B cell (primary cell): Measurements from ENCODE around the gene RANBP3. TPM values are rescaled to one million over a fixed set of nuclear protein-coding genes. Genes with fewer than 3 reads are reported as not detected.

Experiments used
- ATAC-seq: fragments of 200-7000 bp; cut with Tn5 transposase; one replicate; pipeline ENCODE4 v1.10.0; 2021; ENCODE audit warnings: low read depth, mild to moderate bottlenecking, moderate number of reproducible peaks, moderate library complexity
- CTCF ChIA-PET: fragments of 350-600 bp; sonication (Branson Sonifier 250); formaldehyde crosslinking; loops from one replicate; lab custom pipeline; 2021; ENCODE audit warnings: antibody characterized with exemption, inconsistent platforms; lab: Charles Lee
- POLR2A ChIA-PET: fragments of 350-600 bp; sonication (Branson Sonifier 250); formaldehyde crosslinking; loops from one replicate; lab custom pipeline; 2021; ENCODE audit warnings: antibody characterized with exemption; lab: Charles Lee
- DNase-seq: peaks from one replicate; pipeline ENCODE4 v3.0.0; 2013
- H2AFZ ChIP-seq: 2 replicates; pipeline ENCODE4 v1.6.1; 2012; ENCODE audit warnings: mild to moderate bottlenecking, low read depth, low read length; ENCODE audit not compliant: insufficient read depth, poor library complexity, severe bottlenecking
- H3K27ac ChIP-seq, 2 donors: 1 replicate in 1 of 2; 2 replicates in 1 of 2; pipeline ENCODE4 v1.5.1; 2012 to 2013; ENCODE audit warnings: low read length in 2 of 2, mild to moderate bottlenecking in 2 of 2, moderate library complexity in 1 of 2
- H3K27me3 ChIP-seq, 4 experiments: fragments of 200-600 bp in 1 of 4; sonication (generic) in 1 of 4; replicated peaks in 1 of 4; 1 replicate in 2 of 4; 2 replicates in 2 of 4; pipeline versions ENCODE4 v1.6.1 to v1.7.0; 2013 to 2016; ENCODE audit warnings: low read length in 3 of 4, mild to moderate bottlenecking in 2 of 4, mixed read lengths in 1 of 4, moderate library complexity in 1 of 4; ENCODE audit not compliant: insufficient read depth in 4 of 4, control insufficient read depth in 3 of 4; ENCODE audit errors: control extremely low read depth in 1 of 4
- H3K36me3 ChIP-seq, 2 experiments: replicated peaks in 1 of 2; 1 replicate in 1 of 2; 2 replicates in 1 of 2; pipeline versions ENCODE4 v1.6.1 to v1.7.1; 2013; ENCODE audit warnings: low read length in 1 of 2; ENCODE audit not compliant: insufficient read depth in 2 of 2, control insufficient read depth in 1 of 2; ENCODE audit errors: control extremely low read depth in 1 of 2, extremely low read depth in 1 of 2
- H3K4me1 ChIP-seq, 2 donors: fragments of 200-600 bp in 1 of 2; sonication (generic) in 1 of 2; 1 replicate in 1 of 2; 2 replicates in 1 of 2; pipeline versions ENCODE4 v1.5.1 to v1.6.1; 2013 to 2017; ENCODE audit warnings: low read length in 2 of 2; ENCODE audit not compliant: control insufficient read depth in 2 of 2, insufficient read depth in 2 of 2
- H3K4me2 ChIP-seq: replicated peaks from 2 replicates; pipeline ENCODE3; 2012; ENCODE audit warnings: mild to moderate bottlenecking, low read depth, low read length; ENCODE audit not compliant: poor library complexity, severe bottlenecking
- H3K4me3 ChIP-seq, 5 experiments: fragments of 200-600 bp in 1 of 5; sonication (generic) in 1 of 5; 1 replicate in 3 of 5; 2 replicates in 2 of 5; pipeline versions ENCODE4 v1.5.1 to v1.7.0; 2011 to 2016; ENCODE audit warnings: low read length in 4 of 5, mild to moderate bottlenecking in 4 of 5, low read depth in 2 of 5, control low read depth in 1 of 5, moderate library complexity in 1 of 5; ENCODE audit not compliant: insufficient read depth in 1 of 5; ENCODE audit errors: control extremely low read depth in 1 of 5, extremely low read depth in 1 of 5
- H3K79me2 ChIP-seq: fragments of 200-600 bp; sonication (generic); one replicate; pipeline ENCODE4 v1.6.0; 2016; ENCODE audit warnings: low read length; ENCODE audit not compliant: control insufficient read depth, insufficient read depth
- H3K9ac ChIP-seq: fragments of 200-600 bp; sonication (generic); 2 replicates; pipeline ENCODE4 v1.6.1; 2017; ENCODE audit warnings: mild to moderate bottlenecking, low read length, moderate library complexity
- H3K9me3 ChIP-seq, 3 donors: one replicate each; pipeline versions ENCODE4 v1.6.1 to v1.7.1; 2013; ENCODE audit warnings: low read length in 2 of 3; ENCODE audit not compliant: control insufficient read depth in 2 of 3, insufficient read depth in 1 of 3; ENCODE audit errors: control extremely low read depth in 1 of 3
- H4K20me1 ChIP-seq: 2 replicates; pipeline ENCODE4 v1.6.0; 2012; ENCODE audit warnings: mild to moderate bottlenecking, low read length; ENCODE audit not compliant: insufficient read depth, control insufficient read depth, poor library complexity, severe bottlenecking
- H3K27ac Mint-ChIP-seq: one replicate; pipeline ENCODE4 v1.8.0; 2021; ENCODE audit warnings: mixed read lengths
- H3K27me3 Mint-ChIP-seq: one replicate; pipeline ENCODE4 v1.8.0; 2021; ENCODE audit warnings: mixed read lengths
- H3K4me1 Mint-ChIP-seq: one replicate; pipeline ENCODE4 v1.8.0; 2021; ENCODE audit warnings: mixed read lengths
- H3K4me3 Mint-ChIP-seq: one replicate; pipeline ENCODE4 v1.8.0; 2021; ENCODE audit warnings: mixed read lengths
- H3K9me3 Mint-ChIP-seq: one replicate; pipeline ENCODE4 v1.8.0; 2022; ENCODE audit warnings: mixed read lengths; ENCODE audit not compliant: insufficient read depth
- CTCF ChIP-seq: fragments of 200-600 bp; IDR thresholded peaks from one replicate; pipeline ENCODE4 v1.8.0; 2022; ENCODE audit warnings: antibody characterized with exemption, mild to moderate bottlenecking
- EZH2 ChIP-seq: IDR thresholded peaks from 2 replicates; pipeline ENCODE4 v1.6.1; 2012; ENCODE audit warnings: borderline replicate concordance, low read depth, mild to moderate bottlenecking, moderate library complexity, low read length; ENCODE audit not compliant: insufficient read depth, poor library complexity, severe bottlenecking
- WGBS: methylation state at CpG from one replicate; pipeline ENCODE4 v1.1.5; 2013; ENCODE audit warnings: missing lambda C conversion rate; ENCODE audit not compliant: insufficient coverage; 5-methylcytosine and 5-hydroxymethylcytosine counted together
- intact Hi-C: fragments of 100-400 bp; cut with micrococcal nuclease; formaldehyde crosslinking; loops from one replicate; pipeline ENCODE4 v1.10.0; 2022
- polyA plus RNA-seq: library from polyadenylated mRNA; depleted of rRNA; stranded (reverse); fragments of >200 nt; gene quantifications from 2 replicates; pipeline ENCODE4 v1.2.3, GENCODE V29; 2012
- total RNA-seq, 2 donors: library from RNA; stranded (reverse); fragments of 120-200 nt in 1 of 2; gene quantifications; 1 replicate in 1 of 2; 2 replicates in 1 of 2; pipeline versions ENCODE4 v1.2.3 to v1.2.4, GENCODE V29; 2013 to 2022

RANBP3 gene
- total and polyA plus RNA-seq, 2 donors (not counting 1 experiment from before 2014, with no cell fraction given) = 86.7 to 91.7 TPM

- no peaks in the 10 kb centered on the region for H3K79me2 ChIP-seq
- H3K4me3 Mint-ChIP-seq = no peak overlapping the region
- H3K27ac ChIP-seq = no peak overlapping the region
- H3K9me3 ChIP-seq = peaks cover 0 to 5% (median 0%) of the 10 kb centered on the region in 3 donors
- no peaks in the 10 kb centered on the region for H3K9me3 Mint-ChIP-seq
- no peaks in the 10 kb centered on the region for H3K4me1 Mint-ChIP-seq
- H2AFZ ChIP-seq = no peak overlapping the region
- H3K36me3 ChIP-seq = no peaks in the 10 kb centered on the region
- TF ChIP-seq CTCF (no peak), EZH2 (no peak)
- intact Hi-C loops = no loop called here
- 74% methylated on average over 16 of the region's 18 CpGs for WGBS
- H3K27ac Mint-ChIP-seq = no peak overlapping the region
- no peak overlapping the region for H3K4me3 ChIP-seq
- no peak for DNase-seq
- no peak for ATAC-seq
- no peaks in the 10 kb centered on the region for H3K27me3 Mint-ChIP-seq
- H3K4me2 ChIP-seq = no peak overlapping the region
- no peaks in the 10 kb centered on the region for H3K4me1 ChIP-seq
- POLR2A ChIA-PET = no interaction called here
- no peaks in the 10 kb centered on the region for H4K20me1 ChIP-seq
- CTCF ChIA-PET = interaction anchor here (0.6 kb wide), 1 partner anchor 424 kb away, joined by 3 read pairs; no protein-coding TSS in a partner anchor
- no peaks in the 10 kb centered on the region for H3K27me3 ChIP-seq
- no peak overlapping the region for H3K9ac ChIP-seq
Measured at GRCh38 chr19:6005321-6006069, 27.6 kb upstream of the RANBP3 start.

GRCh38 chr19:6003976-6004375, 26.0 kb upstream of the RANBP3 start:
- peaks cover 0 to 16% (median 0%) of the 10 kb centered on the region in 3 donors for H3K9me3 ChIP-seq
- no peaks in the 10 kb centered on the region for H4K20me1 ChIP-seq
- H3K4me1 ChIP-seq = no peaks in the 10 kb centered on the region
- no peaks in the 10 kb centered on the region for H3K36me3 ChIP-seq
- H3K4me2 ChIP-seq = no peak overlapping the region
- Mint-ChIP-seq H3K4me3 (no peak overlapping the region), H3K4me1 (no peaks in the 10 kb centered on the region), H3K27ac (no peak overlapping the region), H3K9me3 (peaks cover 4% of the 10 kb centered on the region), H3K27me3 (no peaks in the 10 kb centered on the region)
- H3K27ac ChIP-seq = no peak overlapping the region
- ATAC-seq = no peak
- intact Hi-C loops = no loop called here
- H3K79me2 ChIP-seq = no peaks in the 10 kb centered on the region
- TF ChIP-seq CTCF (no peak), EZH2 (no peak)
- CTCF ChIA-PET = no interaction called here
- no peak overlapping the region for H3K9ac ChIP-seq
- 89% methylated on average over 10 of the region's 10 CpGs for WGBS
- no peak overlapping the region for H2AFZ ChIP-seq
- POLR2A ChIA-PET = no interaction called here
- no peak overlapping the region for H3K4me3 ChIP-seq
- no peaks in the 10 kb centered on the region for H3K27me3 ChIP-seq
- no peak for DNase-seq
